NCI-H2171 treated with DMSO at 0.1 percent for 48 hours (cell line): ENCODE measurements around the gene TTC34.
"Not testable (repeated sequence)": the region's sequence is repeated elsewhere in the genome, so short reads cannot be mapped to it uniquely, and the experiment has no call there.

Experiments used
- DNase-seq: peaks from one replicate; lab custom pipeline; 2025; lab: John Stamatoyannopoulos, UW

Gene TTC34

GRCh38 chr1:2796890-2797740, 4.4 kb downstream of the TTC34 start:
- DNase-seq = no peak

- DNase-seq = no peak
Observed at GRCh38 chr1:2795926-2796325, 5.6 kb downstream of the TTC34 start.

- DNase-seq = no peak
Observed at GRCh38 chr1:2791027-2791760, 10.3 kb downstream of the TTC34 start.

- DNase-seq = no peak
Observed at GRCh38 chr1:2789986-2790581, 11.4 kb downstream of the TTC34 start.

- DNase-seq = no peak
Observed at GRCh38 chr1:2789164-2789985, 12.1 kb downstream of the TTC34 start.

- DNase-seq = no peak
Observed at GRCh38 chr1:2788506-2789163, 12.9 kb downstream of the TTC34 start.

GRCh38 chr1:2787163-2787911, 14.2 kb downstream of the TTC34 start:
- no peak for DNase-seq

GRCh38 chr1:2786329-2787162, 14.9 kb downstream of the TTC34 start:
- DNase-seq = no peak

GRCh38 chr1:2785631-2786328, 15.7 kb downstream of the TTC34 start:
- no peak for DNase-seq

GRCh38 chr1:2784854-2785630, 16.5 kb downstream of the TTC34 start:
- DNase-seq = no peak

- DNase-seq = no peak
Observed at GRCh38 chr1:2783435-2784397, 17.8 kb downstream of the TTC34 start.

GRCh38 chr1:2783069-2783434, 18.4 kb downstream of the TTC34 start:
- DNase-seq = no peak

GRCh38 chr1:2781627-2782026, 19.9 kb downstream of the TTC34 start:
- no peak for DNase-seq

- DNase-seq = no peak
Observed at GRCh38 chr1:2778220-2778592, 23.3 kb downstream of the TTC34 start.

GRCh38 chr1:2777424-2778219, 23.9 kb downstream of the TTC34 start:
- no peak for DNase-seq

- not testable (repeated sequence) for DNase-seq
Observed at GRCh38 chr1:2775333-2775732, 26.2 kb downstream of the TTC34 start.
